IPS-NIHi7 (cell line): ENCODE results near the gene TMIGD2.

Experiments
- DNase-seq: peaks from one replicate; pipeline ENCODE4 v3.0.0; 2012; ENCODE audit warnings: mixed read lengths; ENCODE audit errors: extremely low spot score

The TMIGD2 gene

DNA sequence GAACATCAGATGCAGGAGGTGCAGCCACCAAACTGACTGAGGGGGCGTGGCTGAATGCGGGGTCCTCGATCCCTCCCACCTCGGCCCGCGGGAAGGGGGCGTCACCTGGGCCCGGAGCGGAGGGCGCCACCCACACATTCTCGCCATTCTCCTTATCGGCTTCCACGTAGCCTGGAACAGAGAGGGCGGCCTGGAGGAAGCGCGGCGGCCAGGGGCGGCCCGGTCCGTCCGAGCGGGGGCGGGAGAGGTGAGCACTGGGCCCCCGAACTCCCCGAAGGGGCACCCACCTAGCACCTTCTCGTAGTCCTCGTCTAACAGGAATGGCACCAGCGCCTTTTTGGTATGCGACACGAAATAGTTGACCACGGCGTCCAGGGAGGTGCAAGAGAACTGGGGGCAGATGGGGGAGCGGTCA is 24.7 kb upstream of the TMIGD2 start:
- DNase-seq: peak; percentile 82

DNA sequence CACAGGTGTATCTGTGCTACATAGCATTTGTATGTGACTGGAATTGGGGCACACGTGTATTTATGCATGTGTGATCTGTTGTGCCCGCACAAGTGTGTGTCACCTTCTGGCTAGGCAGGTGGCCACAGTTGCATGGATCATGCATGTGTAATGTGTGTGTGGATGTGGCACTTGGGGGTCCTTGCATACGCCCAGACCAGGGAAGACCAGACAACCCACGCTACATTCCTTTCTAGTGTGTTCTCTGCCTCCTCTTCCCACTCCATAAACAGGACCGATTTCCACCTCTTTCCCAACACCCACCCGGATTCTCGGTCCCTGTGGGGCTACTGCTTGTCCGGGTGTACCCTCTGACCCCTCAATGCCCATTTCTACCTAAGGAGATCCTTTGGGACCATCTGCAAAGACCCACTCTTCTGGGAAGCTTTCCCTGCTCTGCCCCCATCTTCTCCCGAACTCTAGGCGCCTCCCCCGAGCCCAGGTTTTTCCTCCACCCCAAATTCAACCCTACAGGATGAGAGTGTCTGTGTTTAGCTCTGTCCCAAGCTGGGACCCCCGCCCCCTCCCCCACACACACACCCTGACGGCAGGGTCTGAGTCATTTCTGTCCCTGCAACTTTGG is 24.1 kb upstream of the TMIGD2 start:
- no peak for DNase-seq

- no peak for DNase-seq
Observed at GRCh38 chr19:4324228-4324627, 22.0 kb upstream of the TMIGD2 start.

- no peak for DNase-seq
Observed at GRCh38 chr19:4323692-4324091, 21.5 kb upstream of the TMIGD2 start.

GRCh38 chr19:4322942-4323665 is 20.9 kb upstream of the TMIGD2 start:
- no peak for DNase-seq

GRCh38 chr19:4320419-4320818 is 18.2 kb upstream of the TMIGD2 start:
- no peak for DNase-seq

DNA sequence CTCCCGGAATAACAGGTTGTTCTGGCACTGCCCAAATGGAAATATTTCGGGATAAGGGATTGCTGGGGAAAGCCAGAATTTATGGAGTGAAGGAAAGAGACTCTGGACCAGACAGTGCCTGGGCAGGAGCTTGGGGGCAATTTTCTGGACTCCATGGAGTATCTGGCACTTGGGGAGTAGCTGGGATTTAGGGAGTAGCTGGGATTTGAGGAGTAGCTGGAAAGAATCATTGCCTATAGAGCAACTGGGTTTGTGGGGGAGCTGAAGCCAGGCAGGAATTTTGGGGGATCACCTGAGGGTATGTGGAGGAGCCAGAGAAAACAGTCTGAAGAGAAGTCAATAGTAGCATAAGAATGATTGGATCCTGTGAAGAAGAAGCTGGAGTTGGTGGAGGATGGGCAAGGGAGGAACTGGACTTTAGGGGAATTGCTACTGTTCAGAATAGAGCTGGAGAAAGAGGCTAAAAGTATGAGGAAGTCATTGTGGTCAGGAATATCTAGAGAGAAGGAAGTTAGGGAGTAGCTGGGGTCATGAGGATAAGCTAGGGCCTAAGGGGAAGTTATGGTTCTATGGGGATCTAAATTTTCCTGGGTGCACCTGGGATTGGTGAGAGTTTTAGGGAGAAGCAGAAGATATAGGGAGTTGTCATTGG is 17.0 kb upstream of the TMIGD2 start:
- no peak for DNase-seq

- DNase-seq: no peak
Observed at GRCh38 chr19:4318460-4318859, 16.3 kb upstream of the TMIGD2 start.

- no peak for DNase-seq
Observed at GRCh38 chr19:4316956-4317355, 14.8 kb upstream of the TMIGD2 start.

GRCh38 chr19:4313847-4314490 is 11.8 kb upstream of the TMIGD2 start:
- no peak for DNase-seq

DNA sequence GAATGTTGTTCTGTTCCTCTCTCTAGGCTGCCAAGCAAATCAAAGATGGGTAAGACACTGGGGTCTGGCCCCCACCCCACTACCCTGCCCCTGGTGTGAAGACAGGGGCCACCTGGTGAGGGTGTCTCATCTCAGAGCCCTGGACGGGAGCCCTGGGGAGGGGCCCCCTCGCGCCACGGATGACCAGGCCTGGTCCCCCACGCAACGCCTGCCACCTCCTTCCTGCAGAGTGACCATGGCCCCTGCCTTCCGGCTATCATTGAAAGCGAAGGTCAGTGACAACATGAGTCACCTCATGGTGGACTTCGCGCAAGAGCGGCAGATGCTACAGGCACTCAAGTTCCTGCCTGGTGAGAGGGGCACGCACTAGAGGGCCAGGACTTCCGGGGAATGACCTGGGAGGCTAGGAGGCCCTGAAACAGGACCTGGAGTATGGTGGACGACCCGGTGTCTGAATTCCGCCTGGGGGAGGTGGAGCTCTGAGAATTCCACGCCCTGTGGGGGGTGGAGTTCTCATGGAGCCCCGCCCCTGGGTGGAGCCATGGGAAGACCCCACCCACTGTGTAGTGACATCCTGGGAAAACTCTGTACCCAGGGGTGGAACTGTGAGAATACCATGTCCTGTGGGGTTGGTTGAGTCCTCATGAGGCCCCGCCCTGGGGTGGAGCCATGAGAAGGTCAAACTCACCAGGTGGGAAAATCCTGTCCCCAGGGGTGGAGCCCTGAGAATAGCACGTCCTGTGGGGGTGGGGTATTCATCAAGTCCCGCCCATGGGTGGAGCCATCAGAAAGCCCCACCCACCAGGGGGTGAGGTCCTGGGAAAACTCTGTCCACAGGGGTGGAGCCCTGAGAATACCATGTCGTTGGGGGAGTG is 8.3 kb upstream of the TMIGD2 start:
- peak; percentile 74 for DNase-seq

- DNase-seq: no peak
Observed at GRCh38 chr19:4305659-4306058, 3.5 kb upstream of the TMIGD2 start.

DNA sequence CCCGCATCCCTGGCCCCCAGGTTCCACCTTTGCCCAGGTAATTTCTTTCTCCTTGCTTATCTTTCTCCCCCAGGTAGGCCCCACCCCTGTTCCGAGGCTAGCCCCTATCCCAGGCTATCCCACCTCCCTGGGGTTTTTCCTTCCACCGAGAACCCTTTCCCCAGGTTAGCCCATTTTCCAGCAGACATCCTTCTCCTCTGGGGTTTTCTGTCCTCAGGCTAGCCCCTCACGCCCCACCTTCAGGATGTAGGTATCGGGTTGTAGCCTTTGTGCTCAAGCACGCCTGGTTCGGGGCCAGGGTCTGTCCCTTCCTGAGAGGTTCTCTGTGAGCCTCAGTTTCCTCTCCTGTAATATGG is 3.0 kb upstream of the TMIGD2 start:
- DNase-seq: no peak

GRCh38 chr19:4304538-4305256 is 2.5 kb upstream of the TMIGD2 start, which contains the start of gene FSD1:
FSD1 (plus strand) TSS chr19:4304598; CDS start chr19:4304747, 149 bp downstream.
- peak; percentile 99 for DNase-seq

GRCh38 chr19:4303819-4304537 is 1.8 kb upstream of the TMIGD2 start:
- DNase-seq: no peak

DNA sequence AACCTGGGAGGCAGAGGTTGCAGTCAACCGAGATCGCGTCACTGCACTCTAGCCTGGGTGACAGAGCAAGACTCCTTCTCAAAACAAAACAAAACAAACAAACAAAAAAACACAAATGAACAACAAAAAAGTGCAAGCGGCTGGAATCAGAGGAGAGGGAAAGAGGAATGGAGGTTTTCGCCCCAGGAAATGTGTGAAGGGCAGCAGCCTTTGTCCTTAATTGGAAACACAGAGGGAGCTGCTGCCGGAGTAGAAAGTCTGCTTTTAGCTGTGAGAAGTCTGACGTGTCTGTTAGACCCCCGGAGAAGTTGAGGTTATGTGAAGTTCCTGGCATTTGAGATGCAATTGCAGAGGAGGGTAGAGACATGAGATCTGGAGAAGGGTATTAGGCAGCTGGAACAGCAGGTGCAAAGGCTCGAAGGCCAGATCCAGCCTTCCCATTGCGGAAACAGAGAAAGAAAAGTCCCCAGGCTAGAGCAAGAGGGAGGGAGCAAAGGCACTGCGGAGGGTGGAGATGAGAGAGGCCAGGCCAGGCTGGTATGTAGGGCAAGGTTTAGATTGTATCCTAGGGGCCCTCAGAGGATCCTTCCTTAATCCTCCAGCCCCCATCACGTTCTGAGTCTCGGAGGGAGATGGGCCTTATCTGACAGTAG is 473 bp downstream of the TMIGD2 start:
- no peak for DNase-seq

DNA sequence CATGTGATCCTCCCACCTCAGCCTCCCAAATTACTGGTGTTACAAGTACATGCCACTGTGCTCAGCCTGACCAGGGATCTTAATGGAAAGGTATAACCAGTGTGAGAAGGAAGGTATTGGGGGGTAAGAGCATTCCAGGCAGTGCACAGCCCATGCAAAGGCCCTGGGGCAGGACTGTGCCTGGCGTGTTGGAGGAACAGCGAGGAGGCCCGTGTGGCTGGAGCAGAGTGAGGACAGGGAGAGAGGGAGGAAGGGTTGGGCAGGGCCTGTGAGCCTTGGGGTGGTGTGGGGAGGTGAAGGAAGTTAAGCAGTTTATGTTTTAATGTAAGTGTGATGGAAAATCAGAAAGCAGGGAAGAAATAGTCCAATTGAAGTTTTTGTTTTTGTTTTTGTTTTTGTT is 1.6 kb downstream of the TMIGD2 start:
- DNase-seq: no peak

GRCh38 chr19:4298810-4299550 is 3.2 kb downstream of the TMIGD2 start:
- no peak for DNase-seq
